H1 (cell line): Measurements from ENCODE around the gene C2CD4C. TPM values are rescaled to one million over a fixed set of nuclear protein-coding genes. Genes with fewer than 3 reads are reported as not detected.

Experiments
- CTCF ChIA-PET: fragments of 300-600 bp; sonication (Branson Sonifier 250); formaldehyde crosslinking; loops from one replicate; lab custom pipeline; 2021; ENCODE audit not compliant: partially characterized antibody; lab: Charles Lee
- POLR2A ChIA-PET: fragments of 300-600 bp; sonication (Branson Sonifier 250); formaldehyde crosslinking; loops from one replicate; lab custom pipeline; 2021; ENCODE audit warnings: inconsistent platforms; ENCODE audit not compliant: partially characterized antibody; lab: Charles Lee
- DNase-seq, 2 experiments: peaks; one replicate each; pipeline versions ENCODE4 v3.0.0 to v3.0.0-alpha.2; 2010 to 2022; ENCODE audit warnings: low spot score in 2 of 2, low read depth in 1 of 2, mixed read lengths in 1 of 2
- FAIRE-seq: peaks from 2 replicates; lab custom pipeline; 2011; peaks lifted over from hg19 to GRCh38; lab: Jason Lieb, UNC
- H2AFZ ChIP-seq: 2 replicates; pipeline ENCODE4 v1.8.1; 2012; ENCODE audit warnings: low read length, inconsistent platforms
- H2AK5ac ChIP-seq: 2 replicates; pipeline ENCODE4 v1.6.1; 2013; ENCODE audit warnings: low read depth, low read length
- H2BK120ac ChIP-seq: replicated peaks from 2 replicates; pipeline ENCODE3; 2013; ENCODE audit warnings: low read depth, low read length, inconsistent platforms
- H2BK12ac ChIP-seq: 2 replicates; pipeline ENCODE4 v1.6.1; 2013; ENCODE audit warnings: low read depth, low read length
- H2BK15ac ChIP-seq: 2 replicates; pipeline ENCODE4 v1.6.1; 2013; ENCODE audit warnings: low read length
- H2BK20ac ChIP-seq: 2 replicates; pipeline ENCODE4 v1.6.1; 2013; ENCODE audit warnings: low read length
- H2BK5ac ChIP-seq: 2 replicates; pipeline ENCODE4 v1.6.1; 2013; ENCODE audit warnings: low read depth, low read length
- H3K14ac ChIP-seq: 2 replicates; pipeline ENCODE4 v1.6.1; 2013; ENCODE audit warnings: inconsistent platforms; ENCODE audit not compliant: insufficient read length
- H3K18ac ChIP-seq: 2 replicates; pipeline ENCODE4 v1.6.1; 2013; ENCODE audit warnings: low read length; ENCODE audit errors: extremely low read depth
- H3K23ac ChIP-seq: 2 replicates; pipeline ENCODE4 v1.6.1; 2013; ENCODE audit warnings: inconsistent platforms; ENCODE audit not compliant: insufficient read length
- H3K23me2 ChIP-seq: 2 replicates; pipeline ENCODE4 v1.6.1; 2013; ENCODE audit warnings: low read depth, low read length
- H3K27ac ChIP-seq: 2 replicates; pipeline ENCODE4 v1.6.1; 2011; ENCODE audit warnings: low read depth, low read length, inconsistent platforms
- H3K27me3 ChIP-seq, 4 experiments: replicated peaks in 1 of 4; 1 replicate in 1 of 4; 2 replicates in 3 of 4; pipeline versions ENCODE4 v1.6.1 to v1.8.1; 2011 to 2013; ENCODE audit warnings: low read length in 3 of 4, mild to moderate bottlenecking in 3 of 4, inconsistent platforms in 2 of 4, mixed read lengths in 2 of 4, moderate library complexity in 1 of 4; ENCODE audit not compliant: control insufficient read depth in 3 of 4, insufficient read depth in 3 of 4; ENCODE audit errors: extremely low read depth in 1 of 4
- H3K36me3 ChIP-seq, 4 experiments: 2 replicates each; pipeline versions ENCODE4 v1.6.1 to v1.8.1; 2011 to 2013; ENCODE audit warnings: mild to moderate bottlenecking in 4 of 4, low read length in 3 of 4, moderate library complexity in 2 of 4, control low read depth in 1 of 4, inconsistent platforms in 1 of 4; ENCODE audit not compliant: insufficient read depth in 4 of 4, control insufficient read depth in 2 of 4
- H3K4ac ChIP-seq: replicated peaks from 2 replicates; pipeline ENCODE3; 2013; ENCODE audit warnings: low read length, low read depth, mixed read lengths, inconsistent platforms; ENCODE audit not compliant: insufficient read length
- H3K4me1 ChIP-seq, 4 experiments: replicated peaks in 1 of 4; 1 replicate in 1 of 4; 2 replicates in 3 of 4; pipeline versions ENCODE4 v1.6.1 to v1.8.1; 2011 to 2013; ENCODE audit warnings: low read length in 3 of 4, inconsistent platforms in 2 of 4, mixed read lengths in 1 of 4; ENCODE audit not compliant: insufficient read depth in 4 of 4, control insufficient read depth in 3 of 4
- H3K4me2 ChIP-seq, 2 experiments: 2 replicates each; pipeline versions ENCODE4 v1.6.1 to v1.8.1; 2011 to 2013; ENCODE audit warnings: low read depth in 2 of 2, low read length in 2 of 2, control low read depth in 1 of 2, inconsistent platforms in 1 of 2, mild to moderate bottlenecking in 1 of 2; ENCODE audit not compliant: insufficient read depth in 1 of 2
- H3K4me3 ChIP-seq, 4 experiments: fragments of 200-600, 300-600 bp in 1 of 4; sonication (generic), shearing (Covaris generic), sonication (Bioruptor Twin) in 1 of 4; 2 replicates each; pipeline versions ENCODE4 v1.5.1 to v1.8.1; 2011 to 2016; ENCODE audit warnings: low read length in 4 of 4, low read depth in 3 of 4, control low read depth in 2 of 4, inconsistent platforms in 2 of 4, mild to moderate bottlenecking in 2 of 4, mixed read lengths in 1 of 4, moderate library complexity in 1 of 4; ENCODE audit not compliant: insufficient read depth in 2 of 4; ENCODE audit errors: extremely low read depth in 1 of 4
- H3K56ac ChIP-seq: replicated peaks from 2 replicates; pipeline ENCODE3; 2013; ENCODE audit warnings: low read depth, mild to moderate bottlenecking, mixed read lengths, low read length, inconsistent platforms; ENCODE audit not compliant: insufficient read length
- H3K79me1 ChIP-seq: 2 replicates; pipeline ENCODE4 v1.6.1; 2013; ENCODE audit warnings: low read depth, low read length, control low read depth
- H3K79me2 ChIP-seq, 2 experiments: 2 replicates each; pipeline versions ENCODE4 v1.6.1 to v1.8.1; 2012 to 2013; ENCODE audit warnings: low read length in 2 of 2, mild to moderate bottlenecking in 2 of 2, inconsistent platforms in 1 of 2; ENCODE audit not compliant: insufficient read depth in 2 of 2, control insufficient read depth in 1 of 2
- H3K9ac ChIP-seq, 4 experiments: replicated peaks in 1 of 4; 1 replicate in 1 of 4; 2 replicates in 3 of 4; pipeline versions ENCODE4 v1.6.1 to v1.8.1; 2011 to 2013; ENCODE audit warnings: low read depth in 3 of 4, low read length in 3 of 4, control low read depth in 2 of 4, mild to moderate bottlenecking in 2 of 4, moderate library complexity in 2 of 4, inconsistent platforms in 1 of 4; ENCODE audit errors: extremely low read depth in 1 of 4
- H3K9me3 ChIP-seq, 2 experiments: 2 replicates each; pipeline versions ENCODE4 v1.6.1 to v1.8.1; 2012 to 2013; ENCODE audit warnings: mild to moderate bottlenecking in 2 of 2, moderate library complexity in 2 of 2, control low read depth in 1 of 2, inconsistent platforms in 1 of 2, low read depth in 1 of 2, low read length in 1 of 2, mixed read lengths in 1 of 2; ENCODE audit not compliant: insufficient read depth in 2 of 2
- H4K20me1 ChIP-seq, 2 experiments: replicated peaks in 1 of 2; 2 replicates each; pipeline versions ENCODE3 to v1.8.1; 2011 to 2013; ENCODE audit warnings: inconsistent platforms in 2 of 2, low read length in 2 of 2, mild to moderate bottlenecking in 1 of 2; ENCODE audit not compliant: insufficient read depth in 2 of 2, control insufficient read depth in 1 of 2
- H4K5ac ChIP-seq: 2 replicates; pipeline ENCODE4 v1.6.1; 2013; ENCODE audit warnings: low read length, low read depth, mixed read lengths, inconsistent platforms; ENCODE audit not compliant: insufficient read length
- H4K8ac ChIP-seq: 2 replicates; pipeline ENCODE4 v1.8.0; 2013; ENCODE audit warnings: mild to moderate bottlenecking, moderate library complexity, low read length, inconsistent platforms; ENCODE audit not compliant: insufficient read depth; ENCODE audit errors: extremely low read depth
- H4K91ac ChIP-seq: replicated peaks from 2 replicates; pipeline ENCODE3; 2013; ENCODE audit warnings: low read length, mixed read lengths, inconsistent platforms; ENCODE audit not compliant: insufficient read length
- ASH2L ChIP-seq: fragments of 200-600, 300-600 bp; sonication (generic); IDR thresholded peaks from one replicate; pipeline ENCODE4 v1.7.1; 2017; ENCODE audit warnings: low read length
- BCL11A ChIP-seq, 2 experiments: IDR thresholded peaks; one replicate each; pipeline ENCODE4 v1.6.1; 2011; ENCODE audit warnings: low read depth in 2 of 2, low read length in 2 of 2, mild to moderate bottlenecking in 2 of 2
- GABPA ChIP-seq: IDR thresholded peaks from 2 replicates; pipeline ENCODE4 v1.6.1; 2011; ENCODE audit warnings: mild to moderate bottlenecking, low read length, moderate library complexity, borderline replicate concordance; ENCODE audit not compliant: insufficient read depth
- JUND ChIP-seq: IDR thresholded peaks from 2 replicates; pipeline ENCODE4 v1.6.1; 2011; ENCODE audit warnings: mild to moderate bottlenecking, improper control_type of control experiment, low read length
- KDM1A ChIP-seq: fragments of 200-600, 300-600 bp; sonication (generic); IDR thresholded peaks from 2 replicates; pipeline ENCODE4 v1.7.1; 2016; ENCODE audit warnings: mild to moderate bottlenecking, low read length, borderline replicate concordance
- KDM5A ChIP-seq: fragments of 200-600 bp; IDR thresholded peaks from 2 replicates; pipeline ENCODE4 v1.7.1; 2012; ENCODE audit warnings: mild to moderate bottlenecking, low read length, inconsistent platforms, mixed read lengths
- POLR2AphosphoS5 ChIP-seq: IDR thresholded peaks from 2 replicates; pipeline ENCODE4 v1.6.1; 2011; ENCODE audit warnings: low read depth, low read length
- POU5F1 ChIP-seq: IDR thresholded peaks from 2 replicates; pipeline ENCODE4 v1.6.1; 2011; ENCODE audit warnings: low read depth, mild to moderate bottlenecking, low read length, moderate library complexity
- RAD21 ChIP-seq, 2 experiments: IDR thresholded peaks in 1 of 2; conservative IDR thresholded peaks in 1 of 2; 2 replicates each; pipeline ENCODE4 v1.6.1; 2011; ENCODE audit warnings: low read depth in 2 of 2, low read length in 2 of 2, improper control_type of control experiment in 1 of 2, inconsistent platforms in 1 of 2, mild to moderate bottlenecking in 1 of 2, moderate library complexity in 1 of 2
- RXRA ChIP-seq: IDR thresholded peaks from 2 replicates; pipeline ENCODE4 v1.6.1; 2011; ENCODE audit warnings: low read depth, mild to moderate bottlenecking, low read length, moderate library complexity; ENCODE audit not compliant: insufficient read depth
- TCF12 ChIP-seq: IDR thresholded peaks from 2 replicates; pipeline ENCODE4 v1.6.1; 2011; ENCODE audit warnings: low read depth, mild to moderate bottlenecking, low read length
- WGBS, 2 experiments: shearing (Covaris generic) in 1 of 2; methylation state at CpG; one replicate each; pipeline versions ENCODE4 v1.1.6 to v1.1.7; 2013 to 2015; ENCODE audit warnings: low lambda C conversion rate in 2 of 2, mixed read lengths in 2 of 2, inconsistent platforms in 1 of 2, low coverage in 1 of 2, missing lambda C conversion rate in 1 of 2; ENCODE audit not compliant: insufficient replicate concordance in 2 of 2, insufficient coverage in 1 of 2, insufficient read length in 1 of 2; ENCODE audit errors: extremely low coverage in 1 of 2, missing lambda C conversion rate in 1 of 2; 5-methylcytosine and 5-hydroxymethylcytosine counted together
- polyA plus RNA-seq, 7 experiments: library from polyadenylated mRNA; depleted of rRNA in 3 of 7; stranded (reverse) in 5 of 7; unstranded in 2 of 7; fragments of >200 nt in 5 of 7; fragments of 200-250 nt in 2 of 7; gene quantifications; 1 replicate in 5 of 7; 2 replicates in 1 of 7; 4 replicates in 1 of 7; pipeline versions ENCODE4 v1.2.1 to v1.2.3, GENCODE V29; 2011 to 2013; ENCODE audit warnings: missing spikeins in 2 of 7, mixed read lengths in 2 of 7
- total RNA-seq: library from RNA; stranded (reverse); fragmentation: NEBNext Ultra II Directional; extraction: Animal tissue kit (Norgen Biotek cat#: 25700); gene quantifications from 2 replicates; pipeline ENCODE4 v1.2.1, GENCODE V29; 2021
- TF ChIP-seq, protein P1 (sequence below): IDR thresholded peaks from 2 replicates; pipeline ENCODE4 v1.6.1; 2012; ENCODE audit warnings: inconsistent platforms

C2CD4C gene
- total and polyA plus RNA-seq, 2 of the 8 experiments (the other 6 are each of a cell fraction or from before 2014, with no cell fraction given), result 3.8 to 6.3 TPM

DNA sequence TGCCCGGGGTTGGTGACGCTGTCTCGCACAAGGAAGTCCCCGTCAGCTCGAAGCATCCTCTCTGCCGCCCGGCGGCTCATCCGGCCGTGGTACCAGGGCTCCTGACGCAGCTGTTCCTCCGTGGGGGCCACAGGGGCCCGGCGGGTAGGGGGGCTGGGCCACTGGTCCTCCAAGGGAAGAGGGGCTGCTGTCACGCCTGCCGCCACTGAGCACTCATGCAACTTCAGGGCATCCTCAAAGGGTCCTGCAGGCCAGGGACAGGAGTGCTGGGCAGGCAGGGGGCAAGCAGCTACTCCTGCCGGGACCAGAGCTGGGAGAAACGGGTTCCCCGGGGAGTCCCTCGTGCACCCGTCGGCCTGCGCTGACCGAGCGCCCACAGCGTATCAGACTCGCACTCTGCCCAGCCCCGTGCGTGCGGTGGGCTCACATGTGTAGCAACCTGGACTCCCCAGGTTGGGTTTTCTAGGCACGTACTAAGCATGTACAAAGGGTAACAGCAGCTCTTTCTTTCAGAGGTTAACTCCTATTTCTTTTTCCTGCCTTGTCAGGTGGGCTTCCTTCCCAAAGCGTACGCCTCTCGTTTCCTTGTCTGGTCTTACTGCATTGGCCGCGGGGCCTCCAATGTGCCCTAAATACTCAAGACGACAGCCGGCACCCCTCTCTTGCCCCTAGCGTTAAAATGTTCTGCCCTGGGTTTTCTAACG, 13.4 kb upstream of the C2CD4C start:
- H3K4me3 ChIP-seq, result no peak overlapping the region
- ChIA-PET CTCF (interaction anchor here (1.1 to 1.4 kb wide), 4 partner anchors 10 to 58 kb away, joined by 3 to 5 read pairs (median 4); no protein-coding TSS in a partner anchor), POLR2A (no interaction called here)
- H2BK120ac ChIP-seq, result no peak overlapping the region
- no peak overlapping the region for H3K4ac ChIP-seq
- H2BK15ac ChIP-seq, result no peak overlapping the region
- DNase-seq (no peak), FAIRE-seq (no peak)
- H4K20me1 ChIP-seq, result peaks cover 0 to 2% of the 10 kb centered on the region in 2 experiments
- no peak overlapping the region for H3K14ac ChIP-seq
- H3K79me1 ChIP-seq, result no peaks in the 10 kb centered on the region
- 80% methylated on average over 30 of the region's 40 CpGs; no CpG with 5 or more reads in 1 of the 2 experiments for WGBS, 2 experiments
- no peak overlapping the region for H3K9ac ChIP-seq
- no peak overlapping the region for H2BK20ac ChIP-seq
- H3K23me2 ChIP-seq, result no peaks in the 10 kb centered on the region
- H4K8ac ChIP-seq, result no peak overlapping the region
- H3K36me3 ChIP-seq, result no peaks in the 10 kb centered on the region
- no peak overlapping the region for H3K27ac ChIP-seq
- H3K4me2 ChIP-seq, result no peak overlapping the region
- H2AK5ac ChIP-seq, result no peak overlapping the region
- H4K91ac ChIP-seq, result no peak overlapping the region
- H3K4me1 ChIP-seq, result peaks cover 0 to 8% (median 6%) of the 10 kb centered on the region in 4 experiments; a peak in 6 of 7 replicates
- no peaks in the 10 kb centered on the region for H3K79me2 ChIP-seq
- no peak overlapping the region for H4K5ac ChIP-seq
- H3K18ac ChIP-seq, result no peak overlapping the region
- no peak overlapping the region for H2BK5ac ChIP-seq
- no peak overlapping the region for H2BK12ac ChIP-seq
- H3K9me3 ChIP-seq, result peaks cover 0 to 6% of the 10 kb centered on the region in 2 experiments; a peak in 1 of 4 replicates
- no peak overlapping the region for H3K23ac ChIP-seq
- no peak overlapping the region for H2AFZ ChIP-seq
- H3K56ac ChIP-seq, result no peak overlapping the region
- H3K27me3 ChIP-seq, result peaks cover 0 to 7% (median 2%) of the 10 kb centered on the region in 4 experiments; a peak in 4 of 7 replicates
- no peak for TF ChIP-seq JUND
- no peak for TF ChIP-seq RAD21 (IDR thresholded peaks at IDR 0.05 in 1 of 2, conservative IDR thresholded peaks at IDR 0.05 in 1 of 2; ENCODE audit: low read depth in 2 of 2, low read length in 2 of 2)
- TF ChIP-seq KDM5A, result no peak
- no peak for TF ChIP-seq POLR2AphosphoS5
- TF ChIP-seq KDM1A, result no peak
- TF ChIP-seq ASH2L, result no peak
- TF ChIP-seq BCL11A (IDR thresholded peaks at IDR 0.05; ENCODE audit: low read depth in 2 of 2, low read length in 2 of 2), result no peak
- TF ChIP-seq GABPA, result no peak
- TF ChIP-seq, protein P1, sequence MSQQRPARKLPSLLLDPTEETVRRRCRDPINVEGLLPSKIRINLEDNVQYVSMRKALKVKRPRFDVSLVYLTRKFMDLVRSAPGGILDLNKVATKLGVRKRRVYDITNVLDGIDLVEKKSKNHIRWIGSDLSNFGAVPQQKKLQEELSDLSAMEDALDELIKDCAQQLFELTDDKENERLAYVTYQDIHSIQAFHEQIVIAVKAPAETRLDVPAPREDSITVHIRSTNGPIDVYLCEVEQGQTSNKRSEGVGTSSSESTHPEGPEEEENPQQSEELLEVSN, result no peak
- TF ChIP-seq TCF12, result no peak
- no peak for TF ChIP-seq RXRA
- TF ChIP-seq POU5F1, result no peak
